ENCODE measurements around the gene KSR1. TPM values are rescaled to one million over a fixed set of nuclear protein-coding genes. Genes with fewer than 3 reads are reported as not detected.

Gene KSR1
- total and polyA plus RNA-seq, 9 of the 15 experiments (the other 6 are each of a cell fraction or from before 2014, with no cell fraction given), result 1.4 to 51.7 (median 18.4) TPM

GRCh38 chr17:27461192-27461859 lies 5.1 kb downstream of the KSR1 start (continued):
- TF ChIP-seq, protein P1, sequence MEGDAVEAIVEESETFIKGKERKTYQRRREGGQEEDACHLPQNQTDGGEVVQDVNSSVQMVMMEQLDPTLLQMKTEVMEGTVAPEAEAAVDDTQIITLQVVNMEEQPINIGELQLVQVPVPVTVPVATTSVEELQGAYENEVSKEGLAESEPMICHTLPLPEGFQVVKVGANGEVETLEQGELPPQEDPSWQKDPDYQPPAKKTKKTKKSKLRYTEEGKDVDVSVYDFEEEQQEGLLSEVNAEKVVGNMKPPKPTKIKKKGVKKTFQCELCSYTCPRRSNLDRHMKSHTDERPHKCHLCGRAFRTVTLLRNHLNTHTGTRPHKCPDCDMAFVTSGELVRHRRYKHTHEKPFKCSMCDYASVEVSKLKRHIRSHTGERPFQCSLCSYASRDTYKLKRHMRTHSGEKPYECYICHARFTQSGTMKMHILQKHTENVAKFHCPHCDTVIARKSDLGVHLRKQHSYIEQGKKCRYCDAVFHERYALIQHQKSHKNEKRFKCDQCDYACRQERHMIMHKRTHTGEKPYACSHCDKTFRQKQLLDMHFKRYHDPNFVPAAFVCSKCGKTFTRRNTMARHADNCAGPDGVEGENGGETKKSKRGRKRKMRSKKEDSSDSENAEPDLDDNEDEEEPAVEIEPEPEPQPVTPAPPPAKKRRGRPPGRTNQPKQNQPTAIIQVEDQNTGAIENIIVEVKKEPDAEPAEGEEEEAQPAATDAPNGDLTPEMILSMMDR (IDR thresholded peaks at IDR 0.05 in 2 of 3, conservative IDR thresholded peaks at IDR 0.05 in 1 of 3; ENCODE audit: insufficient read depth in 2 of 3, low read depth in 1 of 3, low read length in 3 of 3), result 0 out of 6 replicates have a peak, but pooled peaks of 1 of the 3 experiments have one; percentile 2
- no peak for TF ChIP-seq TAF7 (tag; IDR thresholded peaks at IDR 0.05)
- TF ChIP-seq MAZ (CRISPR knock-in tag; conservative IDR thresholded peaks at IDR 0.05 in 1 of 2, IDR thresholded peaks at IDR 0.05 in 1 of 2), result peak in 1 of 2 experiments; percentile 54; a peak in 1 of 4 replicates
- no peak for TF ChIP-seq ZNF445 (CRISPR knock-in tag; IDR thresholded peaks at IDR 0.05; ENCODE audit: low read depth)

GRCh38 chr17:27462149-27462548 lies 5.9 kb downstream of the KSR1 start:
- Histone ChIP-seq H3K9me3 (replicated peaks; ENCODE audit: control insufficient read depth, insufficient read depth, low read depth, low read length) (no peaks in the 10 kb centered on the region), H3K27me3 (ENCODE audit: control insufficient read depth in 2 of 2, insufficient read depth in 2 of 2, low read length in 2 of 2) (no peaks in the 10 kb centered on the region), H3K9me1 (ENCODE audit: control insufficient read depth, insufficient read depth, low read length) (no peaks in the 10 kb centered on the region), H3K79me2 (ENCODE audit: control insufficient read depth, insufficient read depth, low read length) (peaks cover 97% of the 10 kb centered on the region), H3K4me2 (ENCODE audit: insufficient read depth, low read length) (peak overlapping the region; percentile 64), H3K36me3 (ENCODE audit: control insufficient read depth, insufficient read depth, low read length) (peaks cover 11% of the 10 kb centered on the region; the same call in 1 of the 3 replicates), H3K4me3 (no peak overlapping the region), H3K27ac (ENCODE audit: extremely low read depth, low read depth, low read length) (no peak overlapping the region; the same call in 2 of the 3 replicates), H4K20me1 (replicated peaks; ENCODE audit: control insufficient read depth, insufficient read depth, low read length) (peaks cover 8% of the 10 kb centered on the region; the same call in 1 of the 2 replicates), H3K9ac (ENCODE audit: insufficient read depth in 1 of 2, low read depth in 2 of 2, low read length in 2 of 2) (peak overlapping the region; percentile 52 to 54; a peak in 2 of 4 replicates), H2AFZ (ENCODE audit: low read depth, low read length) (no peak overlapping the region), H3K4me1 (replicated peaks in 1 of 2; ENCODE audit: control insufficient read depth in 2 of 2, insufficient read depth in 2 of 2, low read length in 2 of 2) (peaks cover 53 to 77% of the 10 kb centered on the region in 2 experiments)
- ATAC-seq (no peak), DNase-seq (ENCODE audit: extremely low read depth in 1 of 4, low spot score in 3 of 4) (no peak), FAIRE-seq (no peak)
- BruUV-seq (replicated peaks), result no TSS peak
- in situ Hi-C loops (cut with MboI) (no loop called here), intact Hi-C loops (cut with micrococcal nuclease) (loop anchor here (5.0 kb wide), 1 partner anchor 165 kb away; no protein-coding TSS in a partner anchor)
- WGBS (ENCODE audit: insufficient coverage, low coverage, missing lambda C conversion rate), result 64% methylated on average over 6 of the region's 6 CpGs
- POLR2A ChIA-PET, result interaction anchor here (0.5 to 5.4 kb wide), 7 partner anchors 10 to 768 kb away, joined by 3 to 40 read pairs (median 4); no protein-coding TSS in a partner anchor
- CTCF ChIA-PET (ENCODE audit: low intra/inter-chr PET ratio), result no interaction called here
- TF ChIP-seq RUNX1 (IDR thresholded peaks at IDR 0.05; ENCODE audit: low read depth) (0 out of 2 replicates have a peak, but pooled peaks have one; percentile 11), RREB1 (CRISPR knock-in tag; IDR thresholded peaks at IDR 0.05) (0 out of 2 replicates have a peak, but pooled peaks have one; percentile 59)
- TF ChIP-seq, protein P2, sequence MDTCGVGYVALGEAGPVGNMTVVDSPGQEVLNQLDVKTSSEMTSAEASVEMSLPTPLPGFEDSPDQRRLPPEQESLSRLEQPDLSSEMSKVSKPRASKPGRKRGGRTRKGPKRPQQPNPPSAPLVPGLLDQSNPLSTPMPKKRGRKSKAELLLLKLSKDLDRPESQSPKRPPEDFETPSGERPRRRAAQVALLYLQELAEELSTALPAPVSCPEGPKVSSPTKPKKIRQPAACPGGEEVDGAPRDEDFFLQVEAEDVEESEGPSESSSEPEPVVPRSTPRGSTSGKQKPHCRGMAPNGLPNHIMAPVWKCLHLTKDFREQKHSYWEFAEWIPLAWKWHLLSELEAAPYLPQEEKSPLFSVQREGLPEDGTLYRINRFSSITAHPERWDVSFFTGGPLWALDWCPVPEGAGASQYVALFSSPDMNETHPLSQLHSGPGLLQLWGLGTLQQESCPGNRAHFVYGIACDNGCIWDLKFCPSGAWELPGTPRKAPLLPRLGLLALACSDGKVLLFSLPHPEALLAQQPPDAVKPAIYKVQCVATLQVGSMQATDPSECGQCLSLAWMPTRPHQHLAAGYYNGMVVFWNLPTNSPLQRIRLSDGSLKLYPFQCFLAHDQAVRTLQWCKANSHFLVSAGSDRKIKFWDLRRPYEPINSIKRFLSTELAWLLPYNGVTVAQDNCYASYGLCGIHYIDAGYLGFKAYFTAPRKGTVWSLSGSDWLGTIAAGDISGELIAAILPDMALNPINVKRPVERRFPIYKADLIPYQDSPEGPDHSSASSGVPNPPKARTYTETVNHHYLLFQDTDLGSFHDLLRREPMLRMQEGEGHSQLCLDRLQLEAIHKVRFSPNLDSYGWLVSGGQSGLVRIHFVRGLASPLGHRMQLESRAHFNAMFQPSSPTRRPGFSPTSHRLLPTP (IDR thresholded peaks at IDR 0.05; ENCODE audit: borderline replicate concordance, extremely low read depth, insufficient read length), result no peak
